Right lung (tissue), 5 donors: ENCODE measurements around the gene NGF. TPM values are rescaled to one million over a fixed set of nuclear protein-coding genes. Genes with fewer than 3 reads are reported as not detected.
"Not testable (repeated sequence)": the region's sequence is repeated elsewhere in the genome, so short reads cannot be mapped to it uniquely, and the experiment has no call there.

Source experiments
- DNase-seq, 2 donors: peaks; one replicate each; pipeline ENCODE4 v3.0.0-alpha.2; 2013
- polyA plus RNA-seq, 5 donors: library from polyadenylated mRNA; unstranded; fragments of 120-200 nt; gene quantifications; one replicate each; pipeline versions ENCODE4 v1.2.1 to v1.2.3, GENCODE V29; 2013; ENCODE audit warnings: inconsistent platforms in 1 of 5, low replicate concordance in 1 of 5; ENCODE audit not compliant: insufficient read length in 5 of 5, insufficient read depth in 1 of 5

Gene NGF
- polyA plus RNA-seq, 5 donors = 0.41 to 1.1 (median 0.88) TPM

DNA sequence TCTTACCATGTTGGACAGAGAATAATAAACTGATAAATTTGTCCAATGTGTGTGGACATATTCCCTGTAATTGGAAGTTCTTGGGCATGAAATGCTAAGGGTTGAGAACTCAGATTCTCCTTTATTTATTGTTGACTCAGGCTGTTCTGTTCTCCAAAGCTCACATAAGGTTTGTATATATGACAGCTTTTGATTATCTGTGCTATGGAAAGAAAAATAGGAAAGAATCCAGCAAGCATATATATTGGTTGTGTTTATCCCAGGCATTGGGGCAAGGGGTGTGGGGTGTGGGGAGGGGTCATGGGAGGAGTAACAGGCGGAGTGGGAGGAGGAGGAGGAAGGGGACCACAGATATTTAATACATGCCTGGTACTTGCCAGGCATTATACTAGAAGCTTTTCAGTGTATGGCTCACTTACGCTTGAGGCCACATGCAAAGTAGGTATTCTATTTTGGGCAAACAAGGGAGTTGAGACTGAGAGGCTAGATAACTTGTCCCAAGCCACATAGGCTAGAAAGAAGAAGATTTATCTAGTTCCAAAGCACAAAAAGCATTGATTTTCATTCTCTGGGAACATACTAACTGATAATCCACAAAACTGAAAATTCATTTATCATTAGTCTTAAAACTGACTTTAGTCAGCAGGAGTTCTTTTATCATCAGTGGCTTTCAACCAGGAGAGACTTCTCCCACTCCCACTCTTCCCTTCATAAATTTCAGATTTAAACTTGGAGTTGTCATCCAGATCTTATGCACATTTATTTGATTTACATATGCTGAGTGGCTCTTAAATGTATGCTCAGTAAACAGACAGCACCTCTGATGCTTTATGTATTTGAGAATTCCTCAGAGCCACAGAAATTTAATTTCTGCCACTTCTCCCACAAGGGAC, 27.2 kb downstream of the NGF start:
- no peak for DNase-seq

DNA sequence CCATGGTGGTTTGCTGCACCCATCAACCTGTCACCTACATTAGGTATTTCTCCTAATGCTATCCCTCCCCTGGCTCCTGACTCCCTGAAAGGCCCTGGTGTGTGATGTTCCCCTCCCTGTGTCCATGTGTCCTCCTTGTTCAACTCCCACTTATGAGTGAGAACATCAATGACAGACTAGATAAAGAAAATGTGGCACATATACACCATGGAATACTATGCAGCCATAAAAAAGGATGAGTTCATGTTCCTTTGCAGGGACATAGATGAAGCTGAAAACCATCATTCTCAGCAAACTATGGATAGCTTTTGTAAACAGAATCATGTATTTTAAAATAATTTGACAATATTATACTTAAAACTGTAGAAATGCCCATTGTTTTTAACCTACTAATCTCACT, 28.5 kb downstream of the NGF start:
- DNase-seq = not testable (repeated sequence)

DNA sequence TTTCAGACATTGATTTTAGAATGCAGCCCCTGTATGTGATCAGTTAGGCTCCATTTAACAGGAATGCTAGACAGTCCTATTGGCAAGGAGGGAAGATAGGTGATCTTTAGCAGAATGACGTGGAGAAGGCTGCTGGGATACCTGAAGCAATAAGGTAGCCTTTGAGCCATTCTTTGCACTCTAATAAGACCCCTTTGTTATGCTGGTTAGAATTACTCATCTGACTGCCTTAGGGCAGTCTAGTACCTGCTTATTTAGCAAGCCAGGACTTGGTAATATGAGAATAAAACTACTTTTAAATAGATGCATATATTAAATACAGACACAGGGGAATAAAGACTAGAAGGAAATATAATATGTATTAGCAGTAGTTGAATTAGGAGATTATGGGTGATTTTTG, 29.1 kb downstream of the NGF start:
- no peak for DNase-seq

DNA sequence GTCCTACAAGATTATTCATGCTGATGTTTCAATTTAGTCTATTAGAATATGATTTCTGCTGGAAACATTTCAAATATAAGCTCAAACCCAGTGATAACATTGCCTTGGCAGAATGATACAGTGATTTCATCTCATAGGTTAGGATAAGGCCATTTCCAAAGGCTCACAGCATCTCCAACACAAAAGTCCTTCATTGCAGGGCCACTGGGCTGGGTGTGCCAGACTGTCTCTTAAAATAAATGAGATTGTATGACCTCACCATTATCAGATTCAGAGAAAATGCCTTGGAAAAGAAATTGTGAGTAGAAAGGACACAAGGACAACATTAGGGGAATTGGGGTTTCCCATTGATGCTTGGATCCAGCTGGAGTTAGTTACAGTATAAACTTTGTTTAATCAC, 30.4 kb downstream of the NGF start:
- no peak for DNase-seq

DNA sequence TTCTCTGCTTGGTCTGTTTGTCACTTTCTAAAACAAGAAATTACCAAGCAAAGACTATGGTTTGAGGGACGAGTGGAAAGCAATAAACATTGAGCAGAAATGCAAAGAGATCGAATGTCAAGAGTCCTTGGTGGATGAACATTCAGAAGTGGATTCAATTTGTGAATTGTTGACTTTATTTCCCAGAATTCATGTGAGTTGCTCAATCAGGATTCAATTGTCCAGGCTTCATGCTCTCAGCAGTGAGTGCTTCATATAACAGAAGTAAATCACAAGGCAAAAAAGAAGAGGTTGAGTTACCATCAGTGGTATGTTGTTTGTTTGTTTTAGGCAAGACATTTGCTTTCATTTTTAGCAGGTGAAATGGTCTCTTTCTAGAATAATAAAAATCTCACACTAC, 31.9 kb downstream of the NGF start:
- DNase-seq = no peak

DNA sequence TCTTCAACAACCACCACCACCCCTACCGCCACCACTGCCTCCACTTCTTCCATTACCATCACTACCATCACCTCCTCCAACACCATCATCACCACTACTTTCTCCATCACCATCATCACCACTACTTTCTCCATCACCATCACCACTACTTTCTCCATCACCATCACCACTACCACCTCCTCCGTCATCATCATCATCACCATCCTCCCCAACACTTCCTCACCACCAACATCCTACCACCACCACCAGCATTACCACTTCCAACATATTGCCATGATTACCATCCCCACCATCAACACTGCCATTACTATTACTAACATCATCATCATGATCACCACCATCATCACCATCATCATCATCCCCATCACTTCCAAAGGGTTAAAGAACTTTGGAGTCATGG, 34.7 kb downstream of the NGF start:
- DNase-seq = no peak

DNA sequence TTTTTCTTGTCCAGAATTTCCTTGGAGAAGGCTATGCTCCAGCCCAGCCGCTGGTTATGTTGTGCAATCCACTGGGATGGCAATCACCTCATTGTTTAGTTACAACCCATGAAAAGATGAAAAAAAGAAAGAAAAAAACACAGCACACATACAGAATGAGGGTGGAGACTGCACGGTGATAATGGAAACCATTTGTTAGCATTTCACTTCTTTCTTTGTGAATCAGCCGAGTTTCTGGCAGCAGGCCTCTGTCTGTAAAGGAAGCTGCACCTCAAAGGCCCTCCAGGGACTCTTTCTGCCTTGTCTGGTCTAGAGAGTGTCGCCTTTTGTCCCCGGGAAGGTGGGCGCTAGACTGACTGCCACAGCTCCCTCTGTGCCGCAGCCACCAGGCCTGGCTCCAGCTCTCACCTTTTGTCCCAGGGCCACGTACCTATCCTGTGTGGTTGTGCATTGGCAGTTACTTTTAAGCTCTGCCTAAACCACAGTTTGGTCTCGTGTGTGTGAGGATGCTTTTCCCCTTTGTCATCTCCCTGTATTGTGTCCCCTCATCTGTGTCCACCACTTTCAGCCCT, 35.6 kb downstream of the NGF start:
- no peak for DNase-seq

DNA sequence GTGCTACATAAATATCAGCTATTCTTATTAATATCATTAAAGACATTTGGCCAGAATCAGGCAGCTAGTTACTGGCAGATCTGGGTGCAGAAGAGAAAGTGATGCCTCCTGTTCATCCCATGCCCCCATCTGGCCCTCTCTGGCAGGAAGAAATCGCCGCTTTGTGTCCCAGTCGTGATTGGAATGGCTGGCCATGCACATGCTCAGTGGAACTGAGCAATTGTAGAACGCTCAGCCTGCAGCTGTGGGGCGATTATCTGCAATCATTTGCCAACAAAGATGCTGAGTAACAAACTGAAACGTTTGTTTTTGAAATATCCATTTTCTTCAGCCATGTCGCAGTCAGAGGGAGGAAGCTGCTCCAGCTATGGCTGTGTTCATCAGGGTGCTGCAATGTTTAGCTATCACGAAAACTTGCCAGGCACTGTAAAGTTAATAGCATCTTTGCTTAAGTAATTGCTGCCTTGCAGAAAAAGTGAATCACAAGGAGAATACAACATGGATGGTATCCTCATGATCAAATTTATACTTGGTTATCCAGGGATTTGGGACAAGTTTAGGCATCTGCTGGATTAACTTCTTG, 36.5 kb downstream of the NGF start:
- DNase-seq = no peak

DNA sequence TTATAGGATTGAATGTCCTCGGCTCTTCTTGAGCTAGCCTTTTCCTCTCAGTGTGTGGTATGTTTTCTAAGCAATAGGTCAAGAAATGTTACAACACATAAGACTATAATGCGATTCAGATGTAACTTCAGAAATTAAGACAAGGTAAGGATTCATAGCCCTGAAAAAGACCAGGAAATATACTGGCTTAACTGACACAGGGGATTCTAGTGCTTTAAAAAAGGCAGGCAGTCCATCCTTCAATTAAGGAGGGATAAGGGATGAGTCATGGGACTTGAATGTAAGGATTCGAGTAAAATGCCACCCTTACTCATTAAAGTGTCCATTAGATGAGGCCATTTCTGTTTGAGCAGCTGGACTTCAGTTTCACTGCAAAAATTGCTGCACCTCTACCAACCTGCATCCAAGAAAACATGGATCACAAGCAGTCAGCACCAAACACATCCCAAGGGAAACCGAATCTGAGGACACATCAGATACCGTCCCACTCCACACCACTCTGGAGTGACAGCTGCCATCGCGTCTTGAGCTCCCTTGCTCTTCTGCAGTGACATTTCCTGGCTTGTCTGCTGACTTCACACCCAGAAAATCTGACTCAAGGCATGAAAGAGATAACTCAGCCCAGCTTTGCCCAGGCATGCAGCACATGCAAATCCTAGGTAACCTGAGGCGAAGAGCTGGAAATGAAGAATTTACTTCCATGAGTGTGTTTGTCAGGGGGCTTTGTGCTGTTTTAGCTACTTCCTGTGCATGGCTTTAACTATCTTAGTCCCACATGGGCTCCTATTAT, 37.8 kb downstream of the NGF start:
- no peak for DNase-seq

DNA sequence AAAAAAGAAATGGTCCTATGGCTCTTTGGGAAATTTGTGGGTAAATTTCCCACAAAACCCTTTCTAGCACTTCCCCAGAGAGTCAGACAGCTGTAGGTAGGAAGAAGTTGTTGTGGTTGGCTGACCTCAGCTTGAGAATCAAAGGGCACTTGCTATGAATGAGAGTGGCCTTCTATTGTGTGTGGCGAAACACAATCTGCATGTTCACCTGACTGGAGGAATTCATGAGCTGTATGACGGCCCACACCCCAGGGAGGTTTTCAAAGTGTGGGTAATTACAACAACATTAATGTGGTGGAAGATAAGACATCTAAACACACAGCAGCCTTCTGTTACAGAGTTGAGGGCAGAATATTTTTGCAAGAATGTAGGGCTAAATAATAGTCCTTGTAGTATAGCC, 38.8 kb downstream of the NGF start:
- no peak for DNase-seq

DNA sequence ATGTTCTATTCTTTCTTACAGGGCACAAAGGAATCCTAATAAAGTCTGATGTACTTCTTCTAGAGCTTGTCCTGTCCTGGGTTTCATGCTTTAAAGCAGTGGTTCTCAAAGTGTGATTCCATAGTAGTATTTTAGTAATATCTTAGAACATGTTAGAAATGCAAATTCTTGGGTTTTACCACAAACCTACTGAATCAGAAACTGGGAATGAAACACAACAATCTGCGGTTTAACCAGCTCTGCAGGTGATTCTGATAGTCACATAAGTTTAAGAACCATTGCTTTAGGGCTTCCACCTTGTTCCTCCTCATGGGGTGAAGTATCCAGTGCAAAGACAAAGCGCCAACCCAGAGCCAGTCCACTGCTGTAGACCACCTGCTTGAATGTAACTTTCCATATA, 41.1 kb downstream of the NGF start:
- DNase-seq = no peak

DNA sequence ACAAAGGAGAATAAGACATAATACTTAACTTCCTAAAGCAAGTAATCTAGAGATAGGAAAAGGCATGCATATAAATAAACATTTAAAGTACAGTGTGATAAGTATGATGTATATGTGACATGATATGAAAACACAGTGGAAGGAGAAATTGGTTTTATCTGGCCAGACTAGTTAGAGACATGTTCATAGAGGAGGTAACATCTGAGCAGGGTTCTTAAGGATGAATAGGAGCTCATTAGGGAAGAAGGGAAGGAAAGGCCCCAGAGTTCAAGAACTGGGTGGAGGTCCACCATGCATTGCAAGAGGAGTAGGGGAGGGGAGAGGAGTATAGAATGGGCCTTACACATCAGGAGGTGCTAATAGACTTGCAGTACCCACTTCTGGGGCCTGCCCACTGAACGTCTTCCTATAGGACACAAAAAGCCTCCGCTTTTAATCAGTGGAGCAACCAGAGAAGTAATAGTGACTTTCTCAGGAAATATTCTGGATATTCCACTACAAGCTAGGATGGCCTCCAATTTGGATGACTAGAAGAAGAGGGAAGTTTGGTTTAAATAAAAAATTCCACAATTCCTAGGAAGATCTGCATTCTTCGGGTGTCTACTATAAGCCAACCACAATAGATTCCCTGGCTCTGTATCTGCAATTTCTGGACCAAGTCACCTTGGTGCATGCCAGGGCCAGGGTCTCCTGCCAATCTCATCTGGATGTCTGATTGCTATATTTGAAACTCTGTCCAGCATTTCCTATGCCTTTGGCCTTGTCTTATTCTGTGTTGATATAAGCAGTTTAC, 41.9 kb downstream of the NGF start:
- no peak for DNase-seq

DNA sequence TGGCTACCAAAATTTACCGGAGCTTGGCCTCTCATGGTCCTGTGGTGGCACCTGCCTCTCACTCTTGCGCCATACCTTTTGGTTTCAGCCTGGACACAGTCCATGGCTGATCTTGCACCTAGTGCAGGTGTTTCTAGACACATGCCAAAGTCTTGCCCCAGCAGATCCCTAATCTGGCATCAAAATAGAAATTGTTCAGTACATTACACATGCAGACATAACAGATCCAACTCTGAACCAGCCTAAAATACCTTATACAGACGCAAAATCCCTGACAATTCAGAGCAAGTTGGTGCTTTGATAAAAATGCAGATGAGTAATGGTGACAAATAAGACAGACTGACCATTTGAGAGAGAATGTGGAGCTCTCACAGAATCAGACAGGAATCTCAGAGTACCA, 44.1 kb downstream of the NGF start:
- DNase-seq = no peak

DNA sequence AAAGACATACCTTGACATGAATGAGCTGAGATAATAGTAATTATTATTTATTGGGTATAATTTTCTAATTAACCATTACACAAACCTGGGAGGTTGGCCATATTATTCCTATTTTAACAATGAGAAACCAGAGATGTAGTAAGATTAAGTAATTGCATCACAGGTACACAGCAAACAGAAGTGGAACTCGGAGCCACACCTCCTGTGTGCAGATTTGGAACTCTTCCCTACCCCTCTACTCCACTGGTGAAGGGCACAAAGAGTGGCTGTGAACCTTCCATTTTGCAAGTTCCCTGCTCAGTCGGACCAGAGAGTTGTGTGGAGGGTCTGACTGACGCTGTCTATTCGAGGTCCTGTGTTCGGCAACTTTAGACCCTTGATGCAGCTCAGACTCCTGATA, 45.0 kb downstream of the NGF start:
- DNase-seq = no peak

DNA sequence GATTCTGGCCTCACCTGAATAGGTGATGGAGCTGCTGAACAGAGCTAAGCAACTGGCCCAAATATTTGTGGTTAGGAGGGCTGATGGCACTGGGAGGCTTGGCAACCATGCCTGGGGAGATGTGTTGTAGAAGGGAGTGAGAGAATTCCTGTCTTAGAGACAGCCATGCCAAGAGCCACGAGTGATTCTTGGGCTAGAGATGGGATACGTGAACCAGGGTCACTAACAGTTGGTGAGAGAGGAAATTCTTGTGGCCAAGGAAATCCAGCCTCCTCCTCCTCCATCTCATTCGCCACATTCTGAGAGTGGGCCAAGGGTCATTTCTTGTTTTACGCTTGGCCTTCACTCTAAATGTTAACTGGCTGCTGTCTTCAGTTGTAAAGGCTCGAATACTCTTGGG, 46.3 kb downstream of the NGF start:
- DNase-seq = no peak

DNA sequence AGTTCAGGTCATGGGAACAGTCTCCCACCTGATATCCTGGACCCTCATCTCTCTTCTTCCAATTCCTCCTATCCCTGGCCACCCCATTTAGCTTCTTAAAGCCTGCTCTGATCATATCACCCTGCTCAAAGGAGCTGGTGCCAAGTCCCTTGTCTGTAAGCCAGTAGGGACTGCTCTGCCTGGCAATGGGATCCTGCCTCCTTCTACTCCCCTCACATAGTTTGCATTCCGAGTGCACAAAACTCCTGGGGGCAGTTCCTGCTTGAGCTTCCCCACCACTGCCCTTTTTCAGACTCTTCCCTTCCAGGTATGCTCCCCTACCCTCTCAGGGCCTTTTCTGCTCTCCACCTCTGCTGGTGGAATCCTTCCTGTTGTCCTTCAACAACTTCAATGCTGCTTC, 48.1 kb downstream of the NGF start:
- no peak for DNase-seq

DNA sequence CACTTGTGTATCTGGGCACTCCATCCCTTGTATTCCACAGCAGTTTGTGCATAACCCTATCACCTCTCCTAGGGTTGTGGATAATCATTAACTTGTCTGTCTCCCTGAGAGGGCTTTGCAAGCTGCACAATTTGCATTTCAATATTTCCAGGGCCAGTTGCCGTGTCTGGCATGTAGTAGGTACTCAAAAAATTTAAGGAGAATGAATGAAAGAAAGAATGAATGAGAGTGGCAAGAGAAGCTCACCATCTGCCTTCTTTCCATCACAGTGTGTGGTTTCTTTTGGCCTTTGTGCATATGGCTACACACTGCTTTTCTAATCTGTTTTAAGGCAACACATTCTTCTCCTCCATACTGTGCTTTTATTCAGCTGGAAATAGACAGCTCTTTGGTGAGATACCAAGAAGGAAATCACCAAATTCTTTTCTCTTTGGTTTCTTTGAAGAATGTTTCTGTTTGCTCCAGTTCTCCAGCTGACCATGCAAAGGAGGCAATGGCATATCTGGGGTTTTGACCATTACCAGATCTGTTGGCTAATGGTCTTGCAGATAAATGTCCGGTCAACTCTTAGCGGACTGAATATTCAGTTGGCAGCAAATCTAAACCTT, 49.4 kb downstream of the NGF start:
- DNase-seq = no peak

DNA sequence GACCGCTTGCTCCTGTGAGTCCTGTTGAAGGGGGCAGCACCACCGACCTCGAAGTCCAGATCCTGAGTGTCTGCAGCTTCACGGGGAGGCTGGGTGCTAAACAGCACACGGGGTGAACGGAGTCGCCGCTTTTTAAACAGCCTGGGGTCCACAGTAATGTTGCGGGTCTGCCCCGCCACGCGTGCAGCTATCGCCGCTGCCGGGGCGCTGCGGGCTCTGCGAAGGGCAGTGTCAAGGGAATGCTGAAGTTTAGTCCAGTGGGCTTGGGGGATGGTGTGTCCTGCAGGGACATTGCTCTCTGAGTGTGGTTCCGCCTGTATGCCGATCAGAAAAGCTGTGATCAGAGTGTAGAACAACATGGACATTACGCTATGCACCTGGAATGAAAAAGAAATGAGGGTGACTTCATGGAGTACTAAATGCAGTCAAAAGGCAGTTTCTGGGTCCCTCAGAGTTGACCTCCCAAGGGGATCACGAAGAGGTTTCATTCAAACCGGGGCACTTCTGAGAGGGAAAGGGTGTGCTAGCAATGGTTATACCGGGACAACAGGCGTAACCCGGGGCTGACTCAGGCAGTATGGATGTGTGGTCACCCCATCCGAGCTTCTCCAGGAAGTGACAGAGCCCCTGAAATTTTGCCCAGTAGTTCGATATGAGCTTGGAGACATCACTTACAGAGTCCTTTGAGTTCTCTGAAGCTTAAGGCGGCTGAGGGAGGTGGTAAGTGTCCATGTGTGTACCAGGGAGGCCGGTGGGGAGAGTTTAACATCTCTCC, 51.4 kb downstream of the NGF start:
- no peak for DNase-seq

DNA sequence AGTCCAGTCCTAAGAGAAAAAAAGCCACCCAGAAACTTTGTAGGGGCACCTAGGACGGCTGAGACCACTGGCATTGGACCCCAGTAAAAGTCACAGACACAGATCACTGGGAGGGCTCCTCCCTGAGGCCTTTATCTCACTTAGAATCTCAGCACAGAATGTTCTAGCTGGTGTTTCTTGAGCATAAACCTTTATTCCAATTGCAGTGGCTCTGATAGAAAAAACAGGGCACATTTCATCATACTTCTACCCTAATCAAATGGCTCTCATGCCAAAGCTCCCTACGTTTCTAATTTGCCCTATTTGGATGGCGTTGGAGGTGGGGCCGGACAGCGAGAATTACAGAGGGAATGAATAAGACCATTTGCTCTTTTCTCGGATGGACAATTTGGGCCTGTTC, 53.8 kb downstream of the NGF start:
- DNase-seq = no peak

DNA sequence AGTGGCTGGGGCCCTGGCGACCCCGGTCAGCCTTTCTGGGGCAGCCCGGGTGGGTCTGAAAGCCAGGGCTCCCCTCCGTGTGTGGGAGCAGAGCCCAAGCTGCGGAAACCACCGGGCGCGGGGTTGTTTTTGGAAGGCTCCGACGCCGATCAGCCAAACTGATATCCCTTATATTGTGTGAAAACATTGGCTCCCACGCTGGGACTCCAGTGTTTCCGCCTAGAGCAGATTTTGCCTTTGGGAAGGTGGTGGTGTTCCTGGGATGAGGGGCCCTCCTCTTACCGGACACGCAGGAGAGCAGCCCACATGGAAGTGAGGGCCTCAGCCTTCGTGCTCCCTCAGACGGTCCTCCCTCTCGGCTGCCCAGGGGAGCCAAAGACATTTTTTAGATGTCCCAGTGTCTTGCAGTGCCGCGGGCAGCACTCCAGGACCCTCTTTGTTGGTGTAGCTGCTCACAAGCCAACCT, 54.3 kb downstream of the NGF start:
- no peak for DNase-seq
